ENCODE results near the gene NAGK.

Gene NAGK

GRCh38 chr2:71120195-71120594 is 51.7 kb downstream of the NAGK start (continued):
- TF ChIP-seq ZNF398 (tag by site-specific recombination; IDR thresholded peaks at IDR 0.05) (no peak), YY1 (tag by site-specific recombination; IDR thresholded peaks at IDR 0.05) (no peak), ZNF19 (tag by site-specific recombination; IDR thresholded peaks at IDR 0.05; ENCODE audit: low read depth) (no peak)

- Histone ChIP-seq H3K4me1 (ENCODE audit: control insufficient read depth, insufficient read depth, low read length) (no peaks in the 10 kb centered on the region), H3K9me3 (ENCODE audit: control insufficient read depth, insufficient read depth, low read depth, low read length) (no peaks in the 10 kb centered on the region), H3K36me3 (ENCODE audit: control insufficient read depth in 2 of 2, insufficient read depth in 1 of 2, low read length in 2 of 2) (peaks cover 9 to 58% of the 10 kb centered on the region in 2 experiments), H3K27ac (ENCODE audit: extremely low read depth, low read depth, low read length) (no peak overlapping the region), H3K4me3 (ENCODE audit: low read depth, low read length) (no peak overlapping the region)
- ChIA-PET CTCF (interaction anchor here (0.6 to 1.0 kb wide), 2 partner anchors 21 to 1458 kb away, joined by 3 read pairs; no protein-coding TSS in a partner anchor), POLR2A (interaction anchor here (1.1 to 1.5 kb wide), 2 partner anchors 8 to 53 kb away, joined by 5 to 6 read pairs; partner anchors contain the start of genes MCEE and NAGK)
- TF ChIP-seq ZNF473 (tag by site-specific recombination; IDR thresholded peaks at IDR 0.05) (no peak), ZNF37A (tag by site-specific recombination; IDR thresholded peaks at IDR 0.05) (no peak), ZNF24 (tag by site-specific recombination; IDR thresholded peaks at IDR 0.05) (no peak), ZBTB17 (tag by site-specific recombination; IDR thresholded peaks at IDR 0.05) (no peak), BCL11A (tag by site-specific recombination; IDR thresholded peaks at IDR 0.05; ENCODE audit: low read depth) (no peak), ZNF561 (tag by site-specific recombination; IDR thresholded peaks at IDR 0.05; ENCODE audit: borderline replicate concordance) (no peak), KLF16 (tag by site-specific recombination; IDR thresholded peaks at IDR 0.05) (no peak), RBAK (tag by site-specific recombination; IDR thresholded peaks at IDR 0.05) (no peak), TSHZ1 (tag by site-specific recombination; IDR thresholded peaks at IDR 0.05; ENCODE audit: borderline replicate concordance) (no peak), ZNF610 (tag by site-specific recombination; IDR thresholded peaks at IDR 0.05; ENCODE audit: borderline replicate concordance) (no peak), KLF7 (tag by site-specific recombination; IDR thresholded peaks at IDR 0.05; ENCODE audit: borderline replicate concordance) (no peak), ZNF350 (tag by site-specific recombination; IDR thresholded peaks at IDR 0.05) (no peak), ZNF292 (tag by site-specific recombination; IDR thresholded peaks at IDR 0.05; ENCODE audit: borderline replicate concordance, low read depth) (no peak), ZNF654 (tag by site-specific recombination; IDR thresholded peaks at IDR 0.05; ENCODE audit: low read depth) (no peak), ZNF623 (tag by site-specific recombination; IDR thresholded peaks at IDR 0.05) (no peak), IKZF3 (tag by site-specific recombination; IDR thresholded peaks at IDR 0.05) (no peak)
Measured at GRCh38 chr2:71121479-71121878, 53.0 kb downstream of the NAGK start.
